HG02798 (cell line): ENCODE data around the gene CACNG6.

Experiments
- ATAC-seq: cut with Tn5 transposase; IDR thresholded peaks from one replicate; pipeline ENCODE4 v1.9.1; 2021; ENCODE audit warnings: mild to moderate bottlenecking; ENCODE audit not compliant: unreplicated experiment, poor library complexity

Gene CACNG6

DNA sequence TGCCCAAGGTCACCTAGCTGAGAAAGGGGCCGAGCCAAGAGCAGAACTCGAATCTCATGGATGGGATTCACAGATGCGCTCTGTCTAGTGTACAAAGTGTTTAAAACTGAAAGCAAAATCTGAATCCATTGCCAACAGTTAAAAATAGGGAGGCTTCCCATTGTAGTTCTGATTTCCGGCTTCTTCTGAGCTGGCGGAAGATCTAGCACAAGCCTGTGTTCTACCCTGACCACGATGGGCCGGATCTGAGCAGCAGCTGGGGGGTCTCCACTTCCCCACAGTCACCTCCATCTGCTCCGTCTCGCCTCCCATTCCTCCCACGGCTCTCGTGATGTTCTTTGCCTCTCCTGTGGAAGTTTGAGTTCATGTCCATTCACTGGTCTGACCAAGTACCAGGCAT lies 26.3 kb upstream of the CACNG6 start:
- no peak for ATAC-seq

DNA sequence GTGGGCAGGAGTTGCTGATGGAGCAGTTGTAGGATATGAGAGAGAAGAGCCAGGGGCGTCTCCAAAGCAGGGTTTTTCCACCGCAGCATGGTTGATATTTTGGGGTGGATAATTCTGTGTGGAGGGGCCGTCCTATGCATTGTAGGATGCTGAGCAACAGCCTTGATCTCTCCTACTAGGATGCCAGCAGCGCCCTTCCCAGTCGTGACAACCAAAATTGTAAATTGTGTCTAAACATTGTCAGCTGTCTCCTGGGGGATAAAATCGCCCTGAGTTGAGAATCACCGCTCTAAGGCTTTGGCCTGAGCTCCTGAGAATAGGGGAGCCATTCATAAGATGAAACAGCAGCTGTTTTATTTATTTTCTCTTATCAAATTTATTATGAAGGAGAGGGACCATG lies 24.5 kb upstream of the CACNG6 start:
- no peak for ATAC-seq

DNA sequence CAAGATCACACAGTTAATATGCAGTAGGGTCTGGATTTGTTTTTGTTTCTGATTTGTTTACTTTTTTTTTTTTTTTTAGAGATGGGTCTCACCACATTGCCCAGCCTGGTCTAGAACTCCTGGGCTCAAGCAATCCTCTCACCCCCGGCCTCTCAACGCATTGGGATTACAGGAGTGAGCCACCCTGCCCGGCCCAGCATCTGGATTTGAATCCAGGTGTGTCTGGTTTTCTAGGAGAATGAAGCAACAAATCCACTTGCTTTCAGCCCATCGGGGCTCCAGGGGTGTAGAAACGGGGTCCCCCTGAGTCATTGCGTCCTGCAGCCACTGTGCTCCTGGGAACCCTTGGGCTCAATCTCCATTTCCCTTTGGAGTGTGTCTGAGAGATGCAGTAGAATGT lies 22.1 kb upstream of the CACNG6 start:
- no peak for ATAC-seq

DNA sequence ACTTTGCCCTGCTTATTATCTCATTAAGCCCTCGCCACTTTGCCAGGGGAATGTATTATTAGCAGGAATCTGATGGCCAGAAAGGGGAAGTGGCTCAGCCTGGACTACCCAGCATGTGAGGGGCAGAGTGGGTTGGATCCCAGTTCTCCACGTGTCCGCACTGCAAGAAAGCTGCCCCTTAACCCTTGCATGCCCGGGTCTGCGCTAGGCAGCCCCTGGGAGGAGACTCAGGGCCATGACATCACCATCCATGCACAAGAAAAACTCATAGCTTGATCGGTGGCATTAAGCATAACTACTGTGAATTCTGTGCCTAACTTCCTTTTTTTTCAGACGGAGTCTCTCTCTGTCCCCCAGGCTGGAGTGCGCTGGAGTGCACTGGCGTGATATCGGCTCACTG lies 19.8 kb upstream of the CACNG6 start:
- no peak for ATAC-seq

DNA sequence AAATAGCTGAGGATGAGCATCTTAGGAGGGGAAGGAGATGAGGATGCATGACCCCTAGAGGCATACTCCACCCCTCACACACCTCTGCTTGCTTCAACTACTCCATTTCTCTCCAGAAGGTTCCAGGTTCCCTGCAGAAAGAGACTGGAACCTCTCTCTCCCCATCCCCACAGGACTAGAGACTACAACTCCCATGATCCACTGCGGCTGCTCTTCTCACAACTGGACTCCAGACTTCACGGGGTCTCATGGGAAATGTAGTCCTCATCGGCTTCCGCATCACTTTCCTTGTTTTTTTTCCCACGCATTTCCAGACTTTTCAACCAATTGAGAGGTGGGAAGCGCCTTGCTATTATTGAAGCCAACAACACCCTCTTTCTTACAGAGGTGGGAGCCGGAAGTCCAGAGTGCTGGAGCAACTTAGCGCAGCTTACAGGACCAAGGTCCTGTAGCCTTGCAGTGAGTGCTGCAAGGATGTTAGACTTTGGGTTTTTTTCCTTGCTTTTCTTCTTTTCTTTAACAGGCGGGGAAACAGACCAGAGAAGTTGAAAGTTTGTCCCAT lies 13.9 kb upstream of the CACNG6 start:
- ATAC-seq, result no peak

DNA sequence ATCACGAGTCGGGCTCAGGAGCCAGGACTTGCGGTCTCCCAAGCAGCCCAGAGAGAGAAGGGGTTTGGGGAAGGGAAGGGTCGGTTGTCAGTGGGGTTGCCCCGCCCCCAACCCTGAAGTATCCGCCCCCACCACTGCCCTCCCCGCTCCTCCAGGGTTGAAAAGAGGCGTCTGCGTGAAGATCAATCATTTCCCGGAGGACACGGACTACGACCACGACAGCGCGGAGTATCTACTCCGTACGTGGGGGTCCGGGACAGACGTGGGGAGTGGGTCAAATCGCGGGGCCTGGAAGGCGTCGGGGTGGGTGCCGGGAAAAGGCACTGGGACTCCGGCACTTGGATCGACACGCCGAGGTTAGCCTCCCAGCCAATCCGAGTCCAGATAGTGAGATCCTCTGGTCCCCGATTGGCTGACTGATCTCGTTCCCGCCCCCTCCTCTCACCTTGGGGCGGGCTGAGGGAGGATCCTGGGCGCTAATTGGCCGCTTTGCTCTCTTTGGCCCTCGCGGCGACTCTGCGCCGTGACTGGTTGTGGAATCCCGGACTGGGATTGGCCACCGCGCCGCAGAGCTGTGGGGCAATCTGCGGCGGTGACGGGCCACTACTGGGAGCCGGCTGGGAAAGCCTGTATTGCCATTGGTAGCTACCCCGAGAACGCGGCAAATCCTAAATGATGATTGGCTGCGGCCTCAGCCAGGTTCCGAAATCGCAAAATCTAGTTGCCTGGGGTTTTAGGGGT lies 13.3 kb upstream of the CACNG6 start:
- no peak for ATAC-seq

DNA sequence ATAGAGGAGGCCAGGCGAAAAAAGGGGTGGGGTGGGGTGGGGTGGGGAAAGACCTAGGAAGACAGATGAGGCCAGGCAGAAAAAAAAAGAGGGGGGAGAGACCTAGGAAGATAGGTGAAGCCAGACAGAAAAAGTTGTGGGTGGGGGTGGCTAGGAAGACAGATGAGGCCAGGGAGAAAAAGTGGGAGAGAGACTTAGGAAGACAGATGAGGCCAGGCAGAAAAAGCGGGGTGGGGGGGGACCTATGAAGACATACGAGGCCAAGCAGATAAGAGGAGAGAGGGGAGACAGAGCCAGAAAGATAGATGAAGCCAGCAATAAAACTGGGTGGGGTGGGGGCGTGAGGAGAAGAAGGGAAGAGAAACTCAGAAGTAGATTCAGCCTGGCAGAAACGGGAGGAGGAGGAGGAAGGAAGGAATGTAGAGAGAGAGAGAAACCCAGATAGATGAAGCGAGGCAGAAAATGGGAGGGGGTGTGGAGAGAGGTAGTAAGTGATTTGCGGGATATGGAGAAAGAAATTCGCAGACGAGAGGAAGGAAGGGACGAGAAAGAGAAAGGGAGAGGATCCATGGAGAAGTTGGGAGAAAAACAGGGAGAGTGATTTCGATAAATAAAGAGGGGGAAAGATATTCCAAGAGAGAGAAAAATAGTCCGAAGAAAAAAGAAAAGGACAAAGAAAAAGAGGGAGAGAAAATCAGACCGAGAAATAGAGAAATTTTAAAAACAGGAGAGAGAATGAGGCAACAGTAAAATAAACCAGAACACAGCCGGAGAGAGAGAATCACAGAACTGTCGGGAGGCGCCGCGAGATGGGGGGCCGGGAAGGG lies 12.2 kb upstream of the CACNG6 start:
- ATAC-seq, result no peak

DNA sequence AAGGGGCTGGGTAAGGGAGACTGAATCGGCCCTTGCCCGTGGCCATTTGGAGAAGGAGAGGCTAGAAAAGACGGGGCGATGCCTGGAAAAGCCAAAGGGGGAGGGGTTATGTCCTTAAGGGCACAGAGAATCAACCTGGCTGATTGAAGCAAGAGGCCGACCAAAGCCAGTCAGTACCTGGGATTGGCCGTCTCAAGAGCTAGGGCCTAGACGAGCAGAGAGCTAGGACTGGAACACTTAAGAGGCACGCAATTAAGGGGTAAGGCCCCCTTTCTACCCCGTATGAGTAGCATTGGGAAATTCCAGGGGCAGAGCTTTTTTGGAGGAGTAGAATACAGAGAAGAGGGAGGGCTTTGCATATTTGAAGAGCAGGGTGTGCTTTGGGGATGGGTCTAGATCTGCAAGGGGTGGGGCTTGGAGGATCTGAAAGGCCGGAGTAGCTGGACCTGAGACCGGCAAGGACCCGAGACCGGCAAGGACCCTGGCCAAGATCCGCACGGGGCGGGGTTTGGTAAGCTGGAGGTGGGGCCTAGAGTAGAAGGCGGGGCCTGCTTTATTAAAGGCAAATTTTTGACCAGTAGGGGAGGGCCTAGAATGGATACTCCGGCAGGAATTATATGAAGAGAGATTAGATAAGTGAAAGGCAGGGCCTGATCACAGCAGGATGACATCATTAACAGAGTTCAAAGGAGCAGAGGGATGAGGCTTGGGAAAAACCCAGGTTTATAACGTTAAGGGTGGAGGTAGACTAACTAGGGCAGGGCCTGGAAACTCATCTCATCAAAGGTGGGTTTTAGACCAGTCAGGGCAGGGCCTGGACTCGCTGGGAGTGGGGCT lies 10.7 kb upstream of the CACNG6 start:
- no peak for ATAC-seq

DNA sequence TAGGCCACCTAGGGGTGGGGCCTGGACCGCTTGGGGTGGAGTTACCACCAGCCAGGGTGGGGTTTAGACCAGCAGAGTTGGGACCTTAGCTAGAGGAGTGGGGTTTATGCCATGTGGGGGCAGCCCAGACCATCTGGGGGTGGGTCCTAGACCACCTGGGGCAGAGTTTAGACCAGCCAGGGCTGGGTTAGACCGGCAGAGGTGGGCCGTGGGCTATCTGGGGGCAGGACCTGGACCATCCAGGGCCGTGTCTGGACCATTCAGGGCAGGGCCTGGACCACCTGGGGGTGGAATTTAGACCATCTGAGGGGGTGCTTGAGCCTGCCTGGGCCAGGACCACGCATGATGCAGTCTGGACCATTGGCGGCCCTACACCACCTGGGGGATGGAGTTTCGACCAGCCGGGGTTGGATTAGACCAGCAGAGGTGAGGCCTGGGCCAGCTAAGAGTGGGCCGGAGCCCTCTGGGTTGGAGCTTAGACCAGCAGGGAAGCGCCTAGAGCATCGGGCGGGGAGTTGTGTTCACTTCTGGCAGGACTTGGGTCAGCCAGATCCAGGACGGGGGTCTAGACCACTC lies 10.0 kb upstream of the CACNG6 start:
- ATAC-seq, result no peak

DNA sequence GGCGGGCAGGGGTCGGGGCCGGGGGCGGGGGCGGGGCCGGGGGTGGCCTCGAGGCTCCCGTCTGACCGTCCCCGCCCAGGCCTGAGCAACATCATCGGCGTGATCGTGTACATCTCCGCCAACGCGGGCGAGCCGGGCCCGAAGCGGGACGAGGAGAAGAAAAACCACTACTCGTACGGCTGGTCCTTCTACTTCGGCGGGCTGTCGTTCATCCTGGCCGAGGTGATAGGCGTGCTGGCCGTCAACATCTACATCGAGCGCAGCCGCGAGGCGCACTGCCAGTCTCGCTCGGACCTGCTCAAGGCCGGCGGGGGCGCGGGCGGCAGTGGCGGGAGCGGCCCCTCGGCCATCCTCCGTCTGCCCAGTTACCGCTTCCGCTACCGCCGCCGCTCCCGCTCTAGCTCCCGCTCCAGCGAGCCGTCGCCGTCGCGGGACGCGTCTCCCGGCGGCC lies 9.4 kb upstream of the CACNG6 start:
- ATAC-seq, result no peak

DNA sequence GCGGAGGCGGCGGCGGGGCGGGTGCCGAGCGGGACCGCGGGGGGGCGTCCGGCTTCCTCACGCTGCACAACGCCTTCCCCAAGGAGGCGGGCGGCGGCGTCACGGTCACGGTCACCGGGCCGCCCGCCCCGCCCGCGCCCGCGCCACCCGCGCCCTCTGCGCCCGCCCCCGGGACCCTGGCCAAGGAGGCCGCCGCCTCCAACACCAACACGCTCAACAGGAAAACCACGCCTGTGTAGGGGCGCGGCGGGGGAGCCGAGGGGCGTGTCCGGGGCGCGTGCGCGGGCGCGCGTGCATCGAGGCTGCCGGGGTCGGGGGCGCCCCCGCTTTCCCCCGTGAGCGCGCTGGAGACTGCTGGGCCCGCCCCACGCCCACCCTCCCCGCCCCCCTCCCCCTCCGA lies 8.8 kb upstream of the CACNG6 start:
- no peak for ATAC-seq

DNA sequence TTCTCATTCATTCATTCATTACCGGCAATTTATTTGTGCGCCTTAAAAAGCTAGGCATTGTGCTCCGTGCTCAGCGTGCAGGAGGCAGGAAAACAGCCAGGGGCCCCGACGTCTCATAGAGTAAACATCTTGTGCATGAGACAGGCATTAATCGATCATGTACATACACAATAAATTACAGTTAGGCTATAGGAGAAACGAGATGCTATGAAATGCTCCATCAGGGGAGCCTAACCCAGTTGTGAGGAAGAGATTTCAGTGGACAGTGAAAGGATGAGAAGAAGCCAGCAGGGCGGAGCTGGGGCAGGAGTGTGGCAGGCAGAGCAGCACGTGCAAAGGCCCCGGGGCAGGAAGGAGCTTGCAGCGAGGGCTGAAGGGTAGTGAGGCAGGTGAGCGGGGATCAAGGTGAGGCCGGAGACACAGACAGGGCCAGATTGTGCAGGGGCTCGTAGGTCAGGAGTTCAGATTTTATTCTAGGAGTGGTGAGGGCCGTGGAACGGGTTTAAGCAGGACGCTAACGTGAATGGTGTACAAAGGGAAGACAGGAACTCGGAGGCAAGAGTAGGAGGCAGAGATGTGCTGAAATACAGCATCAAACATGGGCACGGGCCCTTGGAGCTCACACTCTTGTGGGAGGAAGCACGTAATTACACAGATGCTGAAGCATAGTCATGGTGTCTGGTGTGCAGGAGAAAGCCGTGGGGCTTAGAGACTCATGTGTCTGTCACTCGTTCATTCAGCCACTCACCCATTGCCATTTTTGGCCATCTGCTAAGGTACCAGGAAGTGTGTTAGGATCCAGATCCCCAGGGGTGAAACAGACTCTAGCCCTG lies 7.8 kb upstream of the CACNG6 start:
- ATAC-seq, result no peak

DNA sequence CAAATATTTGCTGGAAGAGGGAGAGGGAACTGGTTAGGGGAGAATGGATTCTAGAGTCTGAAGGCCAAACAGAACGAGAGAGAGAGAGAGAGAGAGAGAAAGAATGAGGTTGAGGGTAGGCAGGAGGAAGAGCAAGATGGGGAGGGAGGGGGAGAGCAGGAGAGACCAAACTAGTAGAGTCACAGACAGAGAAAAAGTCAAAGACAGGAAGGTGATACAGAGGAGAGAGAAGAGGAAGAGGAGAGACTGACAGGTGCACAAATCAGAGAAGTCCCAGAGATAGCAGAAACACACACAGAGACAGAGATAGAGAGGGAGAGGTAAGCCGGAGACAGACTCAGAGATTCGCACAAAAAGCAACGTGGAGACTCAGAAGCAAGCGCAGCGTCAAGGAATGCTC lies 5.6 kb upstream of the CACNG6 start:
- ATAC-seq, result no peak

DNA sequence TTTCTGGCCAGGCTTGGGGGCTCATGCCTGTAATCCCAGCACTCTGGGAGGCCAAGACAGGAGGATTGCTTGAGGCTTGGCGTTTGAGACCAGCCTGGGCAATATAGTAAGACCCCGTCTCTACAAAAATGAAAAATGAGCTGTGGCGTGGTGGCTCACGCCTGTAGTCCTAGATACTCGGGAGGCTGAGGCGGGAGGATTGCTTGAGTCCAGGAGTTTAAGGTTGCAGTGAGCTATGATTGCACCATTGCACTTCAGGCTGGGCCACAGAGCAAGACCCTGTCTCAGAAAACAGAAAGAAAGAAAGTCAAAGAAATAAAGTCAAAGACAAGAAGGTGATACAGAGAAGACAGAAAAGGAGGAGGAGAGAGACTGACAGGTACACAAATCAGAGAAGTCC lies 2.5 kb upstream of the CACNG6 start:
- no peak for ATAC-seq

DNA sequence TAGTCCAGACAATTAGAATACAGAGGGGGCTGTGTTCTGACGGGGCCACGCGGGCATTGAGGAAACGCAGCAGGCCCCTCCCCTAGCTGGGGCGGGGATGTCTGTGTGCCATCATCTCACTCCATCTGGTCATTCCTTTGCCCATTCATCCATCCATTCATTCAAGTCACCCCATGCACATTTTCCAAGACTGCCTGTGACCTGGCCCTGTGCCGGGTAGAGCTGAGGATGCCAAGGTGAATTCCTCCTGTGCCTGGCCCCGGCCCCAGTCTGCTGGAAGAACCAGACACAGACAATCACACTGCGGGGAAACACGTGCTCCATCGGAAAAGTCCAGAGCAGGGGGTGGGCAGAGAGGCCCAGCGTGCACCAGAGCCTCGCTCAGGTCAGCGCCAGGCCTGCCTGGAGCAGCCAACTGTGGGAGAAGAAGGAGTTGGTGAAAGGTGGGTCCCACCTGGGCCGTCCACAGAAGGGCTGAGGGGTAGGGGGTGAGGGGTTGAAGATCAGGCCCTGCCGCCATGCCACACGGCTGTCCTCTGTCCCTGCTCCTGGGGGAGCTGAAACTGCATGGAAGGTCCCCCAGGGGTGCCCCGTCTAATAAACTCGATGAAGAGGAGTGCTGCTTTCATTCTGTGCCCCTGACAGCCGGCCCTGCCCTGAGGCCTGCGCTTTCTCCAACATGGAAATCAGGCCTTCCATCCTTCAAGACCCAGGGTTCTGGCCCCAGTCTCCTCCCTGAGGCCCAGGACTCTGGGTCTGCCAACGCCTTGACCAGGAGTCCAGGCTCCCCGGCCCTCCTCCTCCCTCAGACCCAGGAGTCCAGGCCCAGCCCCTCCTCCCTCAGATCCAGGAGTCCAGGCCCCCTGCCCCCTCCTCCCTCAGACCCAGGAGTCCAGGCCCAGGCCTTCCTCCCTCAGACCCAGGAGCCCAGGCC lies 1.6 kb upstream of the CACNG6 start:
- ATAC-seq, result no peak

DNA sequence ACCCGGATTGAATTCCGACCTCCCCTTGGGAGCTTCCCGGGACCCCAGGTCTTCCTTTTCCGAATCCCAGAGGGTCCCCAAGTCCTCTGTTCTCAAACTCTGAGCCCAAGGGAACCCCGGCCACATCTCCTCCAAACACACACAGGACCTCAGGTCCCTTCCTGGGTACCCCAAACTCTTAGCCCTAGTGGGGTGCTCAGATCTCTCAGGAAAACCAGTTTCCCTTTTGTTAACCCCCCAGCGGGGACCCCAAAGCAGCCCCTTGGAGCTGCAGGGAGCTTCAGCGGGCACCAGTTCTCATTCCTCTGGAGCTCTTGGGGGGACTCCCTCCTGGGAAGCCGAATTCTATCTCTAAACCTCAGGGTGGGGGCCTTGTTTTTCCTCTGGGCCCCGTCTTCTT lies 774 bp downstream of the CACNG6 start:
- no peak for ATAC-seq

DNA sequence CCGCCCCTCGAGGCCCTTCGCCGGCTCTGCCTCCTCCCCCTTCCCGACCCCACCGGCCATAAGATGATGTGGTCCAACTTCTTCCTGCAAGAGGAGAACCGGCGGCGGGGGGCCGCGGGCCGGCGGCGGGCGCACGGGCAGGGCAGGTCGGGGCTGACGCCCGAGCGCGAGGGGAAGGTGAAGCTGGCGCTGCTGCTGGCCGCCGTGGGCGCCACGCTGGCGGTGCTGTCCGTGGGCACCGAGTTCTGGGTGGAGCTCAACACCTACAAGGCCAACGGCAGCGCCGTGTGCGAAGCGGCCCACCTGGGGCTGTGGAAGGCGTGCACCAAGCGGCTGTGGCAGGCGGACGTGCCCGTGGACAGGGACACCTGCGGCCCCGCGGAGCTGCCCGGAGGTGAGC lies 1.4 kb downstream of the CACNG6 start:
- ATAC-seq, result no peak

DNA sequence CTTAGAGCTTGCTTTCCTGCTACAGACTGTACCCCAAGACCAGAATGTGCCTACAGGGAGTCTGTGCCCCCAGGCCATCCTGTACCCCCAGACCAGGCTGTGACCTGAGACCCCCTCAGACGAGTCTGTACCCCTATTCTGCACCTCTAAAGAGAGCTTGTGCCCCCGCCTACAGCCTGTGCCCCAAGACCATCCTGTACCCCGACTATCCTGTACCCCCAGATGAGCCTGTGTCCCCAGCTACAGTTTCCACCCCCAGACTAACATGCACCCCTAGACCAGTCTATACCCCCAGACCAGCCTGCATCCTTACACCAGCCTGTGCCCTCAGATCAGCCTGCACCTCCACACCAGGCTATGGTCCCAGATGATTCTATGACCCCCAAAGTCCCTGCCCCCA lies 2.0 kb downstream of the CACNG6 start:
- ATAC-seq, result no peak
